ENCODE data around the gene FTH1. TPM values are rescaled to one million over a fixed set of nuclear protein-coding genes. Genes with fewer than 3 reads are reported as not detected.
A peak's percentile ranks its signal among the peaks of the same experiment; 100 is the strongest.

FTH1 gene
- total RNA-seq, 1 donor, result 708 TPM

GRCh38 chr11:61952882-61953281 lies 14.6 kb downstream of the FTH1 start:
- no peak for DNase-seq (ENCODE audit: low read depth)
- no peak for TF ChIP-seq CTCF (IDR thresholded peaks at IDR 0.05; ENCODE audit: insufficient read depth, low read depth, low read length)
- H3K4me3 ChIP-seq (ENCODE audit: low read depth, low read length), result no peak overlapping the region

GRCh38 chr11:61951484-61952135 lies 15.8 kb downstream of the FTH1 start:
- H3K4me3 ChIP-seq (ENCODE audit: low read depth, low read length), result no peak overlapping the region
- no peak for TF ChIP-seq CTCF (IDR thresholded peaks at IDR 0.05; ENCODE audit: insufficient read depth, low read depth, low read length)
- no peak for DNase-seq (ENCODE audit: low read depth)

GRCh38 chr11:61950035-61950547 lies 17.3 kb downstream of the FTH1 start, which contains the start of gene BEST1:
Gene BEST1 (plus strand): TSS chr11:61950351. CDS start chr11:61951807, 1,456 bp downstream.
- TF ChIP-seq CTCF (IDR thresholded peaks at IDR 0.05; ENCODE audit: insufficient read depth, low read depth, low read length), result no peak
- peak within 1 kb of the TSS; percentile 18 for H3K4me3 ChIP-seq (ENCODE audit: low read depth, low read length)
- no peak for DNase-seq (ENCODE audit: low read depth)

- TF ChIP-seq CTCF (IDR thresholded peaks at IDR 0.05; ENCODE audit: insufficient read depth, low read depth, low read length), result no peak
- H3K4me3 ChIP-seq (ENCODE audit: low read depth, low read length), result peak overlapping the region; percentile 18
- DNase-seq (ENCODE audit: low read depth), result peak; percentile 99
Observed at GRCh38 chr11:61949169-61950034, 18.0 kb downstream of the FTH1 start.

- H3K4me3 ChIP-seq (ENCODE audit: low read depth, low read length), result no peak overlapping the region
- TF ChIP-seq CTCF (IDR thresholded peaks at IDR 0.05; ENCODE audit: insufficient read depth, low read depth, low read length), result no peak
- DNase-seq (ENCODE audit: low read depth), result no peak
Observed at GRCh38 chr11:61948505-61948904, 18.9 kb downstream of the FTH1 start.

- peak; percentile 92 for DNase-seq (ENCODE audit: low read depth)
- H3K4me3 ChIP-seq (ENCODE audit: low read depth, low read length), result no peak overlapping the region
- TF ChIP-seq CTCF (IDR thresholded peaks at IDR 0.05; ENCODE audit: insufficient read depth, low read depth, low read length), result peak; percentile 99
Observed at GRCh38 chr11:61947486-61948210, 19.8 kb downstream of the FTH1 start.

Data from fibroblast of villous mesenchyme (primary cell).